GM18526 (cell line): Measurements from ENCODE around the gene TBC1D1.

Experiments
- POLR2A ChIP-seq: IDR thresholded peaks from 3 replicates; pipeline ENCODE4 v1.6.1; 2011; ENCODE audit not compliant: insufficient read length; ENCODE audit errors: extremely low read depth

The TBC1D1 gene

DNA sequence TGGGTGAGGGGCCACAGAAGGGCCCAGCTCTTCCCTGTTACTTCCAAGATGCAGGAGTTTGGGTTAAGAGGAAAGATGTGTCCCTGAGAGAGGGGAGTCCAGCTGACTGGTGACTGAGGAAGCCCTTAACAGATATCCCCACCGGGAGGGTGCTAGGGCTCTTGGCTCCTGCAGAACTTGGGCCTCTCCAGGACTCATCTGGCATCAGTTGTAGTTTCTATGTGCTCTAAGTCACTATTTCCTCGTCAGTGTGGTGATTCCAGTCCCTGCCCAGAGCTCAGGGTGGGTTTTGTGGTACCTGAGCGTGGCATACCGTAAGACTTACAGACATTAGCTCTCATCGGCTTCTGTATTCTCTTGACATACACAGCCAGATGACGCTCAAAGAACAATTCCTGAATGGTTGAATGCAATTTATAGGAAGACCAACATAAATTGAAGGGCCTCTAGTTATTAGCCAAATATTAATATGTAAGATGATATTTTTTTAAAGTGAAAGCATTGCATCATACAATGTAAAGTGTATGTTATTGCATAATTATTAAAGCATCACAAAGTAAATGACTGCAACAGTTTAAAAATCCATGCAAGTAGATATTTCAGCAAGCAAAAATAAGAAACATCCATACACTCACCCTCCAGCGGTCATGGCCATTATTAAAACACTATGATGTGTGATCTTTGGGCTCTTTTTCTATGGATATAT, 264.9 kb downstream of the TBC1D1 start:
- TF ChIP-seq POLR2A = no peak

GRCh38 chr4:38157592-38157991, 266.7 kb downstream of the TBC1D1 start:
- TF ChIP-seq POLR2A = no peak

DNA sequence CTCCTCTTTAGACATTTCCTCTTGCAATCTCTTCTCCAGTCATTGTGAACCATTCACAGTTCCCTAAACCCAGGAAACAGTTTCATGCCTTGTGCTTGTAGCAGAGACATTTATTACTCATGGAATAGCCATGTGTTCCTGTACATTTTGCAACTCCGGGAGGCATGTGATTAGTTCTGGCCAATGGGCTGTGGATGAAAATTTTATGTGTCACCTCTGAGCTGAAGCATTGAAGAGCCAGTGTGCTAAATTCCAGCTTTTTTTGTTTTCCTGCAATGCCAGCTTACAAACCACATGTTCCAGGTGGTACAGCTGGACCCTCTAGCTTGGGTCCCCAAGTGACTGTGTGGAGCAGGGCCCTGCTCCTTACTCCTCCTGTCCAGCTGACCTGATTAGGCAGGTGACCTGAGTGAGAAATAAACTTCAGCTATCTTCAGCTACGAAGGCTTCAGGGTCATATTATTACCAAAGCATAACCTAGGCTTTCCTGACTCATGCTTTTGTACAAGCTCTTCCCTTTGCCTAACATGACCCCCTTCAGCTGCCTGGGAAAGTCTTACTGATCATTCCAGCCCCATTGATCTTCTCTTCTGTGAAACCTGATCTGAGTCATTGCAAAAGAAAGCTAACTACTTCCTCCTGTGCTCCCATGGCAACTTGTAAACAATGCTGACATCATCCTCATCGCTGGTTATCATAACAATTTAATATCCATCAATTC, 269.8 kb downstream of the TBC1D1 start:
- TF ChIP-seq POLR2A = no peak

DNA sequence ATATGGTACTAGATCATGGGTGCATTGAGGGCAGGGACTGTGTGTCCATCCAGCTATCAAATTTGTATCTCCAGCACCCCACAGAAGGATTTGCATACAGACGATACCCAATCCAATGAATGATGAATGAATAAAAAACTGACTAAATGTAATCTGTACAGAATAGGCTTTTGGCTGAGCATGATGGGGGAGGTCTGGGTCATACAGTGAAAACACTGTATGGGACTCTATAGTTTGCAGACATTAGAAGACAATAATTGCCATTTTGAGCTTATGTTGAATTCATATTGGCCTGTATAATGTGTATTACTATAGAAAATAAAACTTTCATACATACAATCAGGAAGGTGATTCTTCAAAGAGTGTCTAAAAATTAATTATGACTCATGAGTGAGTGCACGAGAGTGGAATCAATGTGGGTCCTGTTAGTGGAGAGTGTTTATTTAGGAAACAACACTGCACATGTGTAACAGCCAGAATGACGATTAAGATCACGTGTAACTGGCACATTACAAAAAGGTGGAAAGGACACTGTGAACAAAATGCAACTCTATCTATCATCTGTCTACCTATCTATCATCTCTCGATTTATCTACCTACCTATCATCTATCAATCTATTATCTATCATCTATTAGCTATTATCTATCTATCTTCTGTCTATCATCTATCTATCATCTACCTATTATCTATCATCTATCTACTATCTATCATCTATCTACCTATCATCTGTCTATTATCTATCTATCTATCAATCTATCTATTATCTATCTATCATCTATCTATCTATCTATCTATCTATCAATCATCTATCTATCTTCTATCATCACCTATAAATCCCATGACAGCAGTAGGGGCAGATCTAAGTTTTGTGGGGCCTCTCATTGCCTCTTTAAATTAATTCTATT, 270.6 kb downstream of the TBC1D1 start:
- TF ChIP-seq POLR2A = no peak

DNA sequence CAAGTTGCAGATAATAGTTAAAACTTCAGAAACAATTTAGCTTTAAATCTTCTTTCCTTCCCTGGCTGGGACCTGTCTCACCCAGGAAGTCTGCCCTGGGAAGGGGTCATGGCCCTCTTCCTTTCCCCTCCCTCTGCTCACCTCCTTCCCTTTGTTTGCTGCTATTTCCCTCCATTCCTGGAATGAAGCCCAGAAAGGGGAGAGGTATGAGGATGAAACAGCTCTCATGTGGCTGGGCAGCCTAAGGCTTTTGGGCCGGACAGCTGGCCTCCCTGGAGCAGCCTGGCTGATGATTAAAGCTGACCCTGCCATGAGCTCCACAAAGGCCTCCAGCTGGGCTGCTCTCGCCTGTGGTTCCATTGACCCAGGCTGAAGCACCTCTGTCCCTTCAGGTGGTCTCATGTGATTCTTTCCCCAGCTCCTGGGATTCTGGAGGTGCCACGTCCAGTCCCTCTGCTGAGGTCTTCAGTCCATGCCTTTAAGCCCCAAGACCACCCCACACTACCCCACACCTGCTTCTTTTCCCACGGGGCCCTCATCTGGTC, 271.4 kb downstream of the TBC1D1 start:
- no peak for TF ChIP-seq POLR2A

- TF ChIP-seq POLR2A = no peak
Observed at GRCh38 chr4:38163216-38164006, 272.5 kb downstream of the TBC1D1 start.

GRCh38 chr4:38164346-38164745, 273.5 kb downstream of the TBC1D1 start:
- no peak for TF ChIP-seq POLR2A

DNA sequence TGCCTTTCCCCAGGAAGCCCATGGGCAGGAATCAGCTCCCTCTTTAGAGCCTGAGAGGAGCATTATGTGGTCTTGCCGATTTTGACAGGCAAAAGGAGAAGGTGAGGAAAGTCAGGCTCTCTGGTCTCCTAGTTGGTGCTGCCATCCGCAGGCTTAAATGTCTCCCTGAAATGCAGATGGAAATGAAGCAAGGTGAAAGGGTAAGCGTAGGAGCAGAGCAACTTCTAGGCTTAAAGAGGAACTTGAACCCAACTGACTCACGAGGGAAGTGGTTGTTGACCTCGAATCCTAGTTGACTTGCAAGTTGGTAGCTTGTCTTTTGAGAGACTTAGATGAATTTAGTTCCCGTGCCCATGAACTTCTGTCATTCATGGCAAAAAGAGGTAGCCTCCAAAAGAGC, 275.2 kb downstream of the TBC1D1 start:
- TF ChIP-seq POLR2A = no peak

DNA sequence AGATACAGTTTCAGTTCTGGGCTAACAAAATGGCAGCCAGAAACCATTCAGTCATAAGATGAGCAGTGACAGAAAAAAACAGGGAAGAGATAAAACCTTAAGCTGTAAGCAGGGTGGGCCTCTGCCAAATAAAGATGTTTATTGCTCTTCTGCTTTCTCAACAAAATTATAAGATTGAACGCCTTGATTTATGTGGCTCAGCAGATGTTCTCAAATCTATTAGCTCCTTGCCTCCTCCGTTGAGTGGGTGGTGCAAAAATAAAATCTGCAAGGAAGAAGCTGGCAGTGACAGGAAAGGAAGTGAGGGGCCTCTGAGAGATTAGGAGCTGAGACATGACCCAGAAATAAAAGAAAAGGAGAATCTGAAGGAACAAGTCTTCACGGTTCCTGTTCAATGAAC, 275.9 kb downstream of the TBC1D1 start:
- no peak for TF ChIP-seq POLR2A

DNA sequence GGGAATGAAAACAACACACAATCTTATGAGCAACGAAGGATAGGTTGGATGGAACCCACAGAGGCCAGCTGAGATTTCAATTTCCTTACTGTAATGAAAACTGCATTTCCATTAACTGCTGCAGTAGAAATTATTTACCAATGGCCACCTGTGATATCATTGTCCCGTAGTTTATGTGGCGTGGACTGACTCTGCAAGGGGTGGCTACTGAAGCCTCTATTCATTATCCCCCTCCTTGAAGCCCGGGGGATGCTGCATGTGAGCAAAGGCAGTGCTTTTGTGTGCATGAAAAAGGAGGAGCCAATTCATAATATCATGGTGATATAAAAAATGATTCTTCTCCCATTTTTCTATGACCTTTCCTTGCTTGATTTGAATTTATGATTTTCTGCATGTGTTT, 277.1 kb downstream of the TBC1D1 start:
- TF ChIP-seq POLR2A = no peak

GRCh38 chr4:38169524-38169923, 278.6 kb downstream of the TBC1D1 start:
- no peak for TF ChIP-seq POLR2A

DNA sequence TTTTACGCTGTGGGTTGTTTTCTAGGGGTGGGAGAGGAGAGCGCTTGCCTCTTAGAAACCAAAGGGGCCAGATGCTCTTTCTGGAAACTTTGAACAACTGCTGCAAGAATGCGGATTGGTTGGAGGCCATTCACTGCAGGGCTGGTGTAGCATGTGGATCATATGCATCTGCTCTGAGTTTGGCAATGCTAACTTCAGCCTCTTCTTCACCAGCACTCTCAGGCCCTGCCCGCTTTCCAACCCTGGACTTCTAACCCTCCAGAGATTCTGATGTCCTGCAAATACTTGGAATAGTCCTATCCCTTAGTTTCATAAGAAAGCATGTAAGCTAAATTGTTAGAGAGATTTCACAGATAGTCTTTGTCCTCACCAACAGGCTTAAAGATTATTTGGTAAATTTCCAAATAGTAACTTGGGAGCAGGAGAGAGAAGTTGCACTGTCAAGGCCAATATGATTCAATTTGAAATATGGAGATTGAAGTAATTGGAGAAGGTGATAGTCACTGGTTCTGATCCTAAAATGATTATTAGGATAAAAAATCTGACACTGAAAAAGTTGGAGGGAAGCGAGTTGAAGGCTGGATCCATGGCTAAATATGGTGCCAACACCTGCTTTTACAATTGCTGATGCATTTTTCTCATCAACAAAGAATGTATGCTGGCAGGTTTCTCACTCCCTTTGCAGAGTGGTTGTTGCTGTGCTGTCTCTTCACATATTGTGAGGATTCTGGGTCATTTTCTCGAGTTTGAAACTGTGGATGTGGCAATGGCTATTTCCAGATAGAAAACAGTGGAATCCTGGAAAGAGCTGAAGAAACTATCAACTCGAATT, 279.7 kb downstream of the TBC1D1 start:
- no peak for TF ChIP-seq POLR2A

DNA sequence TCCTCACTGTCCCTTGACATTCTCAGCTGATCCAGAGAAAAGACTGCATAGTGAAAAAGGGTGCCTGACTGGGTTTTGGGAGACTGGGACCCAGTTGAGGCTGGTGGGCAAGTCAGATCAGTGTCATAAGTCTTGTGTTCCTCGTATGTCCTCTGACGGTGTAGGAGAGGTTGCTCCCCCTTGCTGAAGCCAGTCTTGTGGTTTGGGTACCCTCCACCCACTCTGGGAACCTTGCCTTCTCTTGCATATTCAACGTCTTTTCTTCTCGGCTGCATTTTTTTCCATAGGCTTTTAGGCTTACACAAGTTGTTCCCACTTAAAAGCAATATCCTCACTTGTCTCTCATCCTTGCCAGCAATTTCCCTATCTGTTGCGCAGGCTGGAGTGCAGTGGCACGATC, 281.2 kb downstream of the TBC1D1 start:
- no peak for TF ChIP-seq POLR2A
